SU-DHL-6 (cell line): ENCODE results near the gene HNF4A.

Source experiments
- CTCF ChIP-seq: fragments of 200-600 bp; sonication (generic); IDR thresholded peaks from one replicate; pipeline ENCODE4 v1.5.1; 2017; ENCODE audit warnings: antibody characterized with exemption, mild to moderate bottlenecking, low read length, moderate library complexity; ENCODE audit not compliant: insufficient read depth, poor library complexity, severe bottlenecking
- EZH2phosphoT487 ChIP-seq: fragments of 200-600 bp; sonication (generic), shearing (Covaris generic); conservative IDR thresholded peaks from 2 replicates; pipeline ENCODE4 v1.6.1; 2018; ENCODE audit warnings: mild to moderate bottlenecking, antibody characterized with exemption, low read length, moderate library complexity, mixed read lengths

GRCh38 chr20:44454306-44454963, 98.9 kb downstream of the HNF4A start:
- TF ChIP-seq CTCF (no peak), EZH2phosphoT487 (no peak)
